Fibroblast of lung (primary cell): ENCODE measurements around the gene NKAIN4. TPM values are rescaled to one million over a fixed set of nuclear protein-coding genes. Genes with fewer than 3 reads are reported as not detected.

ENCODE experiments used
- DNase-seq, 2 donors: peaks; one replicate each; pipeline versions ENCODE4 v3.0.0 to v3.0.0-alpha.2; 2010; ENCODE audit warnings: low read depth in 2 of 2
- H2AFZ ChIP-seq: 2 replicates; pipeline ENCODE4 v1.5.1; 2012; ENCODE audit warnings: low read length, control low read depth, inconsistent platforms
- H3K27ac ChIP-seq: 2 replicates; pipeline ENCODE4 v1.5.1; 2011; ENCODE audit warnings: low read length, control low read depth; ENCODE audit not compliant: insufficient read depth
- H3K27me3 ChIP-seq: 2 replicates; pipeline ENCODE4 v1.5.1; 2011; ENCODE audit warnings: mild to moderate bottlenecking, low read length; ENCODE audit not compliant: control insufficient read depth, insufficient read depth
- H3K36me3 ChIP-seq: 2 replicates; pipeline ENCODE4 v1.5.1; 2011; ENCODE audit warnings: low read length; ENCODE audit not compliant: control insufficient read depth, insufficient read depth
- H3K4me1 ChIP-seq: 2 replicates; pipeline ENCODE4 v1.5.1; 2011; ENCODE audit warnings: low read length; ENCODE audit not compliant: control insufficient read depth, insufficient read depth; ENCODE audit errors: extremely low read depth
- H3K4me2 ChIP-seq: 2 replicates; pipeline ENCODE4 v1.5.1; 2011; ENCODE audit warnings: low read length, control low read depth; ENCODE audit not compliant: insufficient read depth; ENCODE audit errors: extremely low read depth
- H3K4me3 ChIP-seq, 4 experiments: fragments of 200-600 bp in 1 of 4; sonication (generic) in 1 of 4; replicated peaks in 1 of 4; 2 replicates each; pipeline ENCODE4 v1.5.1; 2011 to 2016; ENCODE audit warnings: low read length in 4 of 4, low read depth in 3 of 4, mild to moderate bottlenecking in 3 of 4, control low read depth in 2 of 4, inconsistent platforms in 1 of 4, mixed read lengths in 1 of 4; ENCODE audit not compliant: insufficient read depth in 1 of 4; ENCODE audit errors: control extremely low read depth in 1 of 4
- H3K79me2 ChIP-seq: 2 replicates; pipeline ENCODE4 v1.5.1; 2012; ENCODE audit warnings: mild to moderate bottlenecking, low read length, inconsistent platforms; ENCODE audit not compliant: control insufficient read depth, insufficient read depth
- H3K9ac ChIP-seq: 2 replicates; pipeline ENCODE4 v1.5.1; 2011; ENCODE audit warnings: mild to moderate bottlenecking, low read length, control low read depth; ENCODE audit not compliant: insufficient read depth
- H3K9me3 ChIP-seq: 2 replicates; pipeline ENCODE4 v1.5.1; 2012; ENCODE audit warnings: low read depth, low read length; ENCODE audit not compliant: control insufficient read depth, insufficient read depth
- H4K20me1 ChIP-seq: 2 replicates; pipeline ENCODE4 v1.5.1; 2011; ENCODE audit warnings: low read length; ENCODE audit not compliant: control insufficient read depth, insufficient read depth; ENCODE audit errors: extremely low read depth
- EZH2 ChIP-seq: IDR thresholded peaks from 2 replicates; pipeline ENCODE4 v1.5.1; 2012; ENCODE audit warnings: low read length, control low read depth, mild to moderate bottlenecking; ENCODE audit errors: missing control alignments
- polyA plus RNA-seq, 2 donors: library from polyadenylated mRNA; depleted of rRNA in 1 of 2; stranded (reverse) in 1 of 2; unstranded in 1 of 2; fragments of >200 nt; gene quantifications; 2 replicates each; pipeline ENCODE4 v1.2.1, GENCODE V29; 2011 to 2012; ENCODE audit warnings: missing spikeins in 1 of 2
- total RNA-seq: library from RNA; depleted of rRNA; stranded (reverse); fragments of >200 nt; gene quantifications from 2 replicates; pipeline ENCODE4 v1.2.1, GENCODE V29; 2014
- TF ChIP-seq, protein P1 (sequence below), 2 donors: IDR thresholded peaks in 1 of 2; conservative IDR thresholded peaks in 1 of 2; 1 replicate in 1 of 2; 2 replicates in 1 of 2; pipeline ENCODE4 v1.5.1; 2011 to 2012; ENCODE audit warnings: low read length in 2 of 2, control low read depth in 1 of 2, inconsistent platforms in 1 of 2, low read depth in 1 of 2, mild to moderate bottlenecking in 1 of 2

The NKAIN4 gene
- total and polyA plus RNA-seq, 2 donors (not counting 1 experiment from before 2014, with no cell fraction given): not detected

DNA sequence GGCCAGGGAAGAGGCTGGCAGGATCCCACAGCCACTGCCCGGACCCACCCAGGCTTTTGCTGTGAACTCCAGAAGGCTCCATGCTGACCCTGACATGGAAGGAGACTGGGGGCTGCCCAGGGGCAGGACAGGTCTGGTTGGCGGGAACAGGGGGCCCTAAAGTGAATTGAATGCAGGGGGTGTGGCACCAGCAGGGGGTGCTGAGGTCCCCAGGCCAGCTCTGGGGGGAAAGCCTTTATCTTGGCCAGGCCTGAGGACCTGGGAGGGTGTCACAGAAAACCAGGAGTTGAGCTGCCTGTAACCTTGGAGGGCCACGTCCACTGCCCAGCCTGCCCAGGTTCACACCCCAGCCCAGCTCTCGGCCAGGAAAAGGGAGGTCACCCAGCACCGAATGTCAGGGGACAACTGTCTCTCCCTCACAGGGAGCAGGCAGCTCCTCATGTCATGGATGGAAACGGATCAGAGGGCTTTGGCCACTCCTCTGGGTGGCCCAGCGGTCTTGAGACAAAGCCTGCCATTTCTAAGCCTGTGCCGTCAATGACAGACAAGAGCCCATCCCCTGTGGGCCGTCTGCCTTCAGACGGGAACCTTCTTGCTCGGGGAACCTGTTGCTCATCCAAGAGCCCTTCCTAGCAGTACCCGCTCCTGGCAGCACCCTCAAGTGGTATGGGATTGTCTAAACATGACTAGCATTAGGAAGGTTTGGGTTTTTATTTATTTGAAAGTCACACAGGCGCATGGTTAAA, 35.4 kb downstream of the NKAIN4 start:
- H3K4me3 ChIP-seq: no peak overlapping the region
- no peak for DNase-seq
- no peak for TF ChIP-seq EZH2
- TF ChIP-seq, protein P1, sequence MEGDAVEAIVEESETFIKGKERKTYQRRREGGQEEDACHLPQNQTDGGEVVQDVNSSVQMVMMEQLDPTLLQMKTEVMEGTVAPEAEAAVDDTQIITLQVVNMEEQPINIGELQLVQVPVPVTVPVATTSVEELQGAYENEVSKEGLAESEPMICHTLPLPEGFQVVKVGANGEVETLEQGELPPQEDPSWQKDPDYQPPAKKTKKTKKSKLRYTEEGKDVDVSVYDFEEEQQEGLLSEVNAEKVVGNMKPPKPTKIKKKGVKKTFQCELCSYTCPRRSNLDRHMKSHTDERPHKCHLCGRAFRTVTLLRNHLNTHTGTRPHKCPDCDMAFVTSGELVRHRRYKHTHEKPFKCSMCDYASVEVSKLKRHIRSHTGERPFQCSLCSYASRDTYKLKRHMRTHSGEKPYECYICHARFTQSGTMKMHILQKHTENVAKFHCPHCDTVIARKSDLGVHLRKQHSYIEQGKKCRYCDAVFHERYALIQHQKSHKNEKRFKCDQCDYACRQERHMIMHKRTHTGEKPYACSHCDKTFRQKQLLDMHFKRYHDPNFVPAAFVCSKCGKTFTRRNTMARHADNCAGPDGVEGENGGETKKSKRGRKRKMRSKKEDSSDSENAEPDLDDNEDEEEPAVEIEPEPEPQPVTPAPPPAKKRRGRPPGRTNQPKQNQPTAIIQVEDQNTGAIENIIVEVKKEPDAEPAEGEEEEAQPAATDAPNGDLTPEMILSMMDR (conservative IDR thresholded peaks at IDR 0.05 in 1 of 2, IDR thresholded peaks at IDR 0.05 in 1 of 2; ENCODE audit: low read depth in 1 of 2, low read length in 2 of 2): no peak
- peaks cover 5% of the 10 kb centered on the region for H3K4me1 ChIP-seq
- H2AFZ ChIP-seq: no peak overlapping the region
- no peaks in the 10 kb centered on the region for H3K9me3 ChIP-seq
- no peaks in the 10 kb centered on the region for H3K36me3 ChIP-seq
- no peak overlapping the region for H3K27ac ChIP-seq
- H3K27me3 ChIP-seq: peaks cover 8% of the 10 kb centered on the region
- H3K4me2 ChIP-seq: no peak overlapping the region
- no peaks in the 10 kb centered on the region for H4K20me1 ChIP-seq
- no peak overlapping the region for H3K9ac ChIP-seq
- peaks cover 18% of the 10 kb centered on the region for H3K79me2 ChIP-seq

DNA sequence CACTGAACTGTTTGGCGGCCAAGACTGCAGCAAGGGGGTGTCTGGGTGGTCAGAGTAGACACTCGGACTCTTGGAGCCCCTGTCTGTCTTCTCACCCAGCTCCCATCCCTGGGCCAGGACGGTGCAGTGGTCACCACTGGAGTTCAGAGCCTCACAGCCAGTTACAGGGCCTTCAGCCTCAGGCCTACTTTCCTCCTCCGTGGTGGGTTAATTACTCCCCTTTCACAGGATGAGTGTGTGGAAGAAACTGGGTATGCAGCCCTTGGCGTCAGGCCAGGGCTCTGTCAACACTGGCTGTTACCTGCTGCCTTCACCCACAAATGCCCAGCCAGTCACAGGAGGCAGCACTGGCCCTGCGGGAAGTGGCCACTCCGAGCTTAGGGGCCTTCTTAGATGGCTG, 36.6 kb downstream of the NKAIN4 start:
- Histone ChIP-seq H3K9me3 (no peaks in the 10 kb centered on the region), H3K4me3 (no peak overlapping the region), H3K79me2 (peaks cover 29% of the 10 kb centered on the region), H2AFZ (no peak overlapping the region), H3K4me2 (no peak overlapping the region), H3K36me3 (peaks cover 6% of the 10 kb centered on the region), H3K27ac (no peak overlapping the region), H3K4me1 (peaks cover 5% of the 10 kb centered on the region), H4K20me1 (no peaks in the 10 kb centered on the region), H3K9ac (no peak overlapping the region), H3K27me3 (peaks cover 8% of the 10 kb centered on the region)
- TF ChIP-seq, protein P1 (conservative IDR thresholded peaks at IDR 0.05 in 1 of 2, IDR thresholded peaks at IDR 0.05 in 1 of 2; ENCODE audit: low read depth in 1 of 2, low read length in 2 of 2): no peak
- no peak for TF ChIP-seq EZH2
- DNase-seq: no peak

DNA sequence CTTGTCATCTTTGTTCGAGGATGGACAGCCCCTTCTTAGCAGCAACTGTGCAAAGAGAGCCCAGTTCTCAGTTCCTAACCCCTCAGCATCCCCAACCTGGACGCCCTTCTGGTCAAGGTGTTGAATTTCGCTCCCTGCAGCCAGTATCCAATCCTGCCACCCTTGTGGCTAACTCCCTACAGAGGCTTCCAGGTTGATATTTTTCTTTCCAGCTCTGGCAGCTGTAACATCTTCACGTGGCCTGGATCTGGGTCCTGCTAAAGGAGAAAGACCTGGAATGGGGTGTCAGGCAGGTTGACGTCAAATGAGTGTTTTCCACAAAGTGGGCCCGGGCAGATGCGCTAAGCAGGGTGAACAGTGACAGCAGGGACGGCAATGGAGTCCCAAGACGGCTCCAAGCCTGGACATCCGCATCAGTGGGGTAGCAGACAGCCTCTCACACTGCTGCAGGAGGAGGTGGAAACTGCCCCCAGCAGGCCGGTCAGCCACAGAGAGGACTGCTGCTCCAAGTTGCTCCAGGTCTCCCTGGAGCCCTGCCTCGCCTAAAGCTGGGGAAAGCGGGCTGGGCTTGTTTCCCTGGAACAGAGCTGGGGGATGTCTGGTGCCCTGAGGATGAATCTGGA, 37.3 kb downstream of the NKAIN4 start:
- peak overlapping the region; percentile 84 for H3K4me2 ChIP-seq
- peaks cover 35% of the 10 kb centered on the region for H3K79me2 ChIP-seq
- peak overlapping the region; percentile 7 for H2AFZ ChIP-seq
- H3K4me1 ChIP-seq: peaks cover 5% of the 10 kb centered on the region
- peak overlapping the region; percentile 61 for H3K9ac ChIP-seq
- H3K27ac ChIP-seq: no peak overlapping the region
- TF ChIP-seq EZH2: no peak
- TF ChIP-seq, protein P1 (conservative IDR thresholded peaks at IDR 0.05 in 1 of 2, IDR thresholded peaks at IDR 0.05 in 1 of 2; ENCODE audit: low read depth in 1 of 2, low read length in 2 of 2): no peak
- no peaks in the 10 kb centered on the region for H4K20me1 ChIP-seq
- DNase-seq: no peak
- peaks cover 6% of the 10 kb centered on the region for H3K36me3 ChIP-seq
- H3K27me3 ChIP-seq: peaks cover 8% of the 10 kb centered on the region
- H3K9me3 ChIP-seq: no peaks in the 10 kb centered on the region
- H3K4me3 ChIP-seq: peak overlapping the region; percentile 43 to 87 (median 68)
